ENCODE results near the gene APOL4. TPM values are rescaled to one million over a fixed set of nuclear protein-coding genes. Genes with fewer than 3 reads are reported as not detected.

Gene APOL4
- total RNA-seq, 1 experiment from 2014 or later = 1.6 TPM

GRCh38 chr22:36141481-36141880 is 60.1 kb downstream of the APOL4 start:
- TF ChIP-seq CTCF (conservative IDR thresholded peaks at IDR 0.05; ENCODE audit: low read depth, low read length) = no peak
- no peak for TF ChIP-seq EZH2 (IDR thresholded peaks at IDR 0.05; ENCODE audit: borderline replicate concordance, low read depth, low read length, poor library complexity, severe bottlenecking)
- BruUV-seq (replicated peaks) = no TSS peak
- CTCF ChIA-PET = no interaction called here
- Histone ChIP-seq H3K27me3 (replicated peaks; ENCODE audit: insufficient read depth, low read depth, low read length, poor library complexity) (no peaks in the 10 kb centered on the region), H3K36me3 (ENCODE audit: insufficient read depth, low read length, poor library complexity, severe bottlenecking) (no peaks in the 10 kb centered on the region), H3K4me1 (ENCODE audit: insufficient read depth, low read length, poor library complexity, severe bottlenecking) (no peaks in the 10 kb centered on the region), H3K4me3 (ENCODE audit: low read depth, low read length, poor library complexity, severe bottlenecking) (no peak overlapping the region), H3K9me3 (ENCODE audit: low read depth, low read length, poor library complexity, severe bottlenecking) (no peaks in the 10 kb centered on the region), H3K27ac (ENCODE audit: low read depth, low read length, poor library complexity, severe bottlenecking) (no peak overlapping the region)
- DNase-seq (ENCODE audit: low spot score) = no peak
- intact Hi-C loops (cut with micrococcal nuclease; ENCODE audit: unreplicated experiment) = no loop called here
- POLR2A ChIA-PET (ENCODE audit: low non-redundant PET) = interaction anchor here (0.6 kb wide), 1 partner anchor 790 kb away, joined by 3 read pairs; no protein-coding TSS in a partner anchor

Other genes starting within 250 kb of the APOL4 start
- 142 and 154 TPM in 2 replicates for gene RBFOX2, start 173.0 kb downstream of the APOL4 start, total RNA-seq (2021)
- 0.59 TPM in 1 of 2 replicates, not detected in the other for gene APOL3, start 41.1 kb downstream of the APOL4 start, total RNA-seq (2021)
- gene APOL2, start 37.7 kb upstream of the APOL4 start, total RNA-seq (2021) = 37.9 and 45.1 TPM in 2 replicates
- 0.30 and 0.87 TPM in 2 replicates for gene APOL1, start 51.3 kb upstream of the APOL4 start, total RNA-seq (2021)
- gene MYH9, start 186.2 kb upstream of the APOL4 start, total RNA-seq (2021) = 290 and 323 TPM in 2 replicates